ENCODE measurements around the gene CFAP100. TPM values are rescaled to one million over a fixed set of nuclear protein-coding genes. Genes with fewer than 3 reads are reported as not detected.

The CFAP100 gene
- total RNA-seq, 3 donors from 2014 or later (not counting 1 experiment from before 2014, with no cell fraction given) = not detected

- Histone ChIP-seq H3K4me1 (ENCODE audit: control insufficient read depth, insufficient read depth, low read length) (no peaks in the 10 kb centered on the region), H3K27me3 (ENCODE audit: control insufficient read depth, insufficient read depth, low read length) (no peaks in the 10 kb centered on the region), H3K9me3 (ENCODE audit: control insufficient read depth, insufficient read depth, low read length) (no peaks in the 10 kb centered on the region), H3K36me3 (ENCODE audit: control insufficient read depth, insufficient read depth, low read length) (peaks cover 55% of the 10 kb centered on the region), H3K27ac (ENCODE audit: low read length) (no peak overlapping the region), H3K4me3 (ENCODE audit: low read length) (no peak overlapping the region)
- intact Hi-C loops (cut with micrococcal nuclease) = no loop called here
- peaks cover 13 to 27% of the 10 kb centered on the region in 2 donors for H3K4me1 Mint-ChIP-seq
- no peaks in the 10 kb centered on the region for H3K36me3 Mint-ChIP-seq
- WGBS (ENCODE audit: insufficient coverage) = 97% methylated on average over 3 of the region's 3 CpGs
- H3K27ac Mint-ChIP-seq = no peak overlapping the region
- no peak for DNase-seq
- no peaks in the 10 kb centered on the region for H3K27me3 Mint-ChIP-seq (ENCODE audit: low read depth in 2 of 2)
- TF ChIP-seq CTCF (IDR thresholded peaks at IDR 0.05) = no peak
- no peak overlapping the region for H3K4me3 Mint-ChIP-seq
- ATAC-seq = no peak
- no peaks in the 10 kb centered on the region for H3K9me3 Mint-ChIP-seq
Observed at GRCh38 chr3:126450744-126451143, 56.0 kb downstream of the CFAP100 start.

- no peaks in the 10 kb centered on the region for H3K36me3 Mint-ChIP-seq
- no peak for ATAC-seq
Observed at GRCh38 chr3:126451511-126451910, 56.8 kb downstream of the CFAP100 start.

GRCh38 chr3:126452213-126452612, 57.5 kb downstream of the CFAP100 start:
- no peaks in the 10 kb centered on the region for H3K36me3 Mint-ChIP-seq
- no peaks in the 10 kb centered on the region for H3K9me3 ChIP-seq (ENCODE audit: control insufficient read depth, insufficient read depth, low read length)
- DNase-seq (no peak), ATAC-seq (no peak)
- H3K9me3 Mint-ChIP-seq = no peaks in the 10 kb centered on the region
- no peak overlapping the region for H3K27ac Mint-ChIP-seq
- no peak for TF ChIP-seq CTCF (IDR thresholded peaks at IDR 0.05)
- no peak overlapping the region for H3K4me3 Mint-ChIP-seq
- H3K27me3 Mint-ChIP-seq (ENCODE audit: low read depth in 2 of 2) = no peaks in the 10 kb centered on the region
- no peak overlapping the region for H3K4me3 ChIP-seq (ENCODE audit: low read length)
- no peaks in the 10 kb centered on the region for H3K27me3 ChIP-seq (ENCODE audit: control insufficient read depth, insufficient read depth, low read length)
- no peaks in the 10 kb centered on the region for H3K4me1 ChIP-seq (ENCODE audit: control insufficient read depth, insufficient read depth, low read length)
- WGBS (ENCODE audit: insufficient coverage) = 98% methylated on average over 7 of the region's 9 CpGs
- intact Hi-C loops (cut with micrococcal nuclease) = no loop called here
- H3K36me3 ChIP-seq (ENCODE audit: control insufficient read depth, insufficient read depth, low read length) = peaks cover 63% of the 10 kb centered on the region
- H3K27ac ChIP-seq (ENCODE audit: low read length) = no peak overlapping the region
- peaks cover 19 to 32% of the 10 kb centered on the region in 2 donors for H3K4me1 Mint-ChIP-seq

More at GRCh38 chr3:126451511-126451910, 56.8 kb downstream of the CFAP100 start:
- H3K4me3 ChIP-seq (ENCODE audit: low read length) = no peak overlapping the region
- intact Hi-C loops (cut with micrococcal nuclease) = no loop called here
- H3K27ac Mint-ChIP-seq = no peak overlapping the region
- H3K4me1 ChIP-seq (ENCODE audit: control insufficient read depth, insufficient read depth, low read length) = no peaks in the 10 kb centered on the region
- H3K36me3 ChIP-seq (ENCODE audit: control insufficient read depth, insufficient read depth, low read length) = peaks cover 57% of the 10 kb centered on the region
- no peak overlapping the region for H3K4me3 Mint-ChIP-seq
- peaks cover 14 to 29% of the 10 kb centered on the region in 2 donors for H3K4me1 Mint-ChIP-seq
- H3K9me3 Mint-ChIP-seq = no peaks in the 10 kb centered on the region
- H3K27me3 ChIP-seq (ENCODE audit: control insufficient read depth, insufficient read depth, low read length) = no peaks in the 10 kb centered on the region
- no peak overlapping the region for H3K27ac ChIP-seq (ENCODE audit: low read length)
- WGBS (ENCODE audit: insufficient coverage) = 95% methylated on average over 12 of the region's 12 CpGs
- no peaks in the 10 kb centered on the region for H3K27me3 Mint-ChIP-seq (ENCODE audit: low read depth in 2 of 2)
- TF ChIP-seq CTCF (IDR thresholded peaks at IDR 0.05) = no peak
- no peak for DNase-seq
- no peaks in the 10 kb centered on the region for H3K9me3 ChIP-seq (ENCODE audit: control insufficient read depth, insufficient read depth, low read length)

GRCh38 chr3:126454025-126454424, 59.3 kb downstream of the CFAP100 start:
- Histone ChIP-seq H3K9me3 (ENCODE audit: control insufficient read depth, insufficient read depth, low read length) (no peaks in the 10 kb centered on the region), H3K4me3 (ENCODE audit: low read length) (no peak overlapping the region), H3K27me3 (ENCODE audit: control insufficient read depth, insufficient read depth, low read length) (no peaks in the 10 kb centered on the region), H3K4me1 (ENCODE audit: control insufficient read depth, insufficient read depth, low read length) (no peaks in the 10 kb centered on the region), H3K36me3 (ENCODE audit: control insufficient read depth, insufficient read depth, low read length) (peaks cover 72% of the 10 kb centered on the region), H3K27ac (ENCODE audit: low read length) (no peak overlapping the region)
- no peak for DNase-seq
- ATAC-seq = no peak
- H3K9me3 Mint-ChIP-seq = no peaks in the 10 kb centered on the region
- H3K27ac Mint-ChIP-seq = no peak overlapping the region
- intact Hi-C loops (cut with micrococcal nuclease) = no loop called here
- no peaks in the 10 kb centered on the region for H3K36me3 Mint-ChIP-seq
- no CpG with 5 or more reads among the region's 1 CpG for WGBS (ENCODE audit: insufficient coverage)
- no peaks in the 10 kb centered on the region for H3K27me3 Mint-ChIP-seq (ENCODE audit: low read depth in 2 of 2)
- TF ChIP-seq CTCF (IDR thresholded peaks at IDR 0.05) = no peak
- H3K4me3 Mint-ChIP-seq = no peak overlapping the region
- peaks cover 14 to 26% of the 10 kb centered on the region in 2 donors for H3K4me1 Mint-ChIP-seq

Data from natural killer cell (primary cell).